Measurements from ENCODE around the gene PRR12.

Gene PRR12

DNA sequence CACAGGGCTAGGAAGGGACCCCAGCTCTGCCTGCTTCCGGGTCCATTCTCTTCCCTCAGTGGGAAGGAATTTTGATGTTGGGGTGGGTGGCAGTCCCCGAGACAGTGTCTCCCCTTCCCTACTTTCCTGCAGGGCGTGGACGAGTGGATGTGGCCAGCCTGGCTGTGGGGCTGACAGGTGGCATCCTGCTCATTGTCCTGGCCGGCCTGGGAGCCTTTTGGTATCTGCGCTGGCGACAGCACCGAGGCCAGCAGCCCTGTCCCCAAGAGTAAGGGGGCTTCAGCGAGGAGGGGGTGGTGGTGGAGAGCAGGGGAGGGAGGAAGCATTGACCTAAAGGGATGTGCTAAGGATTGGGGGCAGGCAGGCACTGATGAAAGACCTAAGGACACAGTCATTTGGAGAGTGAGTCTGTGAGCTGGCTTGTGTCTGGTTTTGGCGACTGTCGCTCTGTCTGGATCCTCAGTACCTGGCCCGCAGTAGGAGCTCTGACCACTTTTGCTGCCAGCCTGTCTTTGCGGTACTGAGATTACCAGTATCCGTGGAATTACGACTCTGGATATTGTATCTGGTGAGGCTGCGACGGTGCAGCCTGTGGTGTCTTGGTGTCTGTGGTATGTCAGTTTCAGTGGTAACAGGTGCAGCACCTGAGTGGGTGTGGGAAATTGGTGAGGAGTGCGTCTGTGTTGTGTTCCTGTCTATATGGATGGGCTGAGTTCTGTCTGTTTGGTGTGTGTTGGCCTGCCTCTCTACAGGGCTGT lies 2.4 kb upstream of the PRR12 start:
- no peak overlapping the region for H3K9ac ChIP-seq (ENCODE audit: low read length)
- H3K4me3 ChIP-seq (ENCODE audit: low read depth, low read length, poor library complexity, severe bottlenecking), result no peak overlapping the region
- no peak for TF ChIP-seq EZH2 (IDR thresholded peaks at IDR 0.05; ENCODE audit: borderline replicate concordance, low read length)
- TF ChIP-seq, protein P1, sequence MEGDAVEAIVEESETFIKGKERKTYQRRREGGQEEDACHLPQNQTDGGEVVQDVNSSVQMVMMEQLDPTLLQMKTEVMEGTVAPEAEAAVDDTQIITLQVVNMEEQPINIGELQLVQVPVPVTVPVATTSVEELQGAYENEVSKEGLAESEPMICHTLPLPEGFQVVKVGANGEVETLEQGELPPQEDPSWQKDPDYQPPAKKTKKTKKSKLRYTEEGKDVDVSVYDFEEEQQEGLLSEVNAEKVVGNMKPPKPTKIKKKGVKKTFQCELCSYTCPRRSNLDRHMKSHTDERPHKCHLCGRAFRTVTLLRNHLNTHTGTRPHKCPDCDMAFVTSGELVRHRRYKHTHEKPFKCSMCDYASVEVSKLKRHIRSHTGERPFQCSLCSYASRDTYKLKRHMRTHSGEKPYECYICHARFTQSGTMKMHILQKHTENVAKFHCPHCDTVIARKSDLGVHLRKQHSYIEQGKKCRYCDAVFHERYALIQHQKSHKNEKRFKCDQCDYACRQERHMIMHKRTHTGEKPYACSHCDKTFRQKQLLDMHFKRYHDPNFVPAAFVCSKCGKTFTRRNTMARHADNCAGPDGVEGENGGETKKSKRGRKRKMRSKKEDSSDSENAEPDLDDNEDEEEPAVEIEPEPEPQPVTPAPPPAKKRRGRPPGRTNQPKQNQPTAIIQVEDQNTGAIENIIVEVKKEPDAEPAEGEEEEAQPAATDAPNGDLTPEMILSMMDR (IDR thresholded peaks at IDR 0.05; ENCODE audit: low read length), result no peak
- no peaks in the 10 kb centered on the region for H3K9me3 ChIP-seq (ENCODE audit: low read length)
- no peaks in the 10 kb centered on the region for H3K27me3 ChIP-seq (ENCODE audit: insufficient read depth, low read length)
- no peak overlapping the region for H2AFZ ChIP-seq (ENCODE audit: low read length)
- H3K4me2 ChIP-seq (ENCODE audit: low read length), result no peak overlapping the region
- peaks cover 5% of the 10 kb centered on the region; the same call in 1 of the 2 replicates for H3K79me2 ChIP-seq (ENCODE audit: insufficient read depth, low read length)
- H4K20me1 ChIP-seq (ENCODE audit: insufficient read depth, low read length), result no peaks in the 10 kb centered on the region
- no peaks in the 10 kb centered on the region for H3F3A ChIP-seq (ENCODE audit: insufficient read depth, low read length)
- H3K9me2 ChIP-seq (ENCODE audit: low read depth, low read length), result no peaks in the 10 kb centered on the region
- H3K36me3 ChIP-seq (ENCODE audit: insufficient read depth, low read length), result no peaks in the 10 kb centered on the region
- peaks cover under 1% of the 10 kb centered on the region for H3K4me1 ChIP-seq (ENCODE audit: insufficient read depth, low read length, severe bottlenecking)
- no peak overlapping the region for H3K27ac ChIP-seq (ENCODE audit: low read depth, low read length, poor library complexity, severe bottlenecking)

DNA sequence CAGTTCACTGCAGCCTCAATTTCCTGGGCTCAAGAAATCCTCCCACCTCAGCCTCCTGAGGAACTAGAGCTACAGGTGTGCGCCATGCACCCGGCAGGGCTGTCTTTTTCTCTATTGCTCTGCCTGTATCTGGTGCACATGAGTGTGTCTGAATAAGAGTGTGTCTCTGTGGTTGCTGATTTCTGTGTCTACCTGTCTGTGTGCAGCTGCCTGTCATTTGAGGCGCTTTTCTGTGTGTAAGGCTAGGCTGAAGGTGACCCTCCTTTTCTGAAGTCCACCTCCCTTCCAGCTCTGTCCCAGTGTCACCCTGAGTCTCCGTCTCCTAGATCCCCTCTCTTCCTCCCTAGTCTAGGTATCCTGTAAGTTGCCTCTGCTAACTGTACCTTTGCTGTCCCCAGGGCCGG lies 1.5 kb upstream of the PRR12 start:
- Histone ChIP-seq H3F3A (ENCODE audit: insufficient read depth, low read length) (no peaks in the 10 kb centered on the region), H3K4me3 (ENCODE audit: low read depth, low read length, poor library complexity, severe bottlenecking) (no peak overlapping the region), H3K27me3 (ENCODE audit: insufficient read depth, low read length) (no peaks in the 10 kb centered on the region), H2AFZ (ENCODE audit: low read length) (no peak overlapping the region), H3K9me2 (ENCODE audit: low read depth, low read length) (no peaks in the 10 kb centered on the region), H4K20me1 (ENCODE audit: insufficient read depth, low read length) (no peaks in the 10 kb centered on the region), H3K9ac (ENCODE audit: low read length) (no peak overlapping the region), H3K9me3 (ENCODE audit: low read length) (no peaks in the 10 kb centered on the region), H3K27ac (ENCODE audit: low read depth, low read length, poor library complexity, severe bottlenecking) (no peak overlapping the region), H3K4me1 (ENCODE audit: insufficient read depth, low read length, severe bottlenecking) (peaks cover 6% of the 10 kb centered on the region), H3K4me2 (ENCODE audit: low read length) (no peak overlapping the region), H3K79me2 (ENCODE audit: insufficient read depth, low read length) (peaks cover 5% of the 10 kb centered on the region; the same call in 1 of the 2 replicates), H3K36me3 (ENCODE audit: insufficient read depth, low read length) (peaks cover 9% of the 10 kb centered on the region)
- no peak for TF ChIP-seq EZH2 (IDR thresholded peaks at IDR 0.05; ENCODE audit: borderline replicate concordance, low read length)
- TF ChIP-seq, protein P1 (IDR thresholded peaks at IDR 0.05; ENCODE audit: low read length), result no peak

DNA sequence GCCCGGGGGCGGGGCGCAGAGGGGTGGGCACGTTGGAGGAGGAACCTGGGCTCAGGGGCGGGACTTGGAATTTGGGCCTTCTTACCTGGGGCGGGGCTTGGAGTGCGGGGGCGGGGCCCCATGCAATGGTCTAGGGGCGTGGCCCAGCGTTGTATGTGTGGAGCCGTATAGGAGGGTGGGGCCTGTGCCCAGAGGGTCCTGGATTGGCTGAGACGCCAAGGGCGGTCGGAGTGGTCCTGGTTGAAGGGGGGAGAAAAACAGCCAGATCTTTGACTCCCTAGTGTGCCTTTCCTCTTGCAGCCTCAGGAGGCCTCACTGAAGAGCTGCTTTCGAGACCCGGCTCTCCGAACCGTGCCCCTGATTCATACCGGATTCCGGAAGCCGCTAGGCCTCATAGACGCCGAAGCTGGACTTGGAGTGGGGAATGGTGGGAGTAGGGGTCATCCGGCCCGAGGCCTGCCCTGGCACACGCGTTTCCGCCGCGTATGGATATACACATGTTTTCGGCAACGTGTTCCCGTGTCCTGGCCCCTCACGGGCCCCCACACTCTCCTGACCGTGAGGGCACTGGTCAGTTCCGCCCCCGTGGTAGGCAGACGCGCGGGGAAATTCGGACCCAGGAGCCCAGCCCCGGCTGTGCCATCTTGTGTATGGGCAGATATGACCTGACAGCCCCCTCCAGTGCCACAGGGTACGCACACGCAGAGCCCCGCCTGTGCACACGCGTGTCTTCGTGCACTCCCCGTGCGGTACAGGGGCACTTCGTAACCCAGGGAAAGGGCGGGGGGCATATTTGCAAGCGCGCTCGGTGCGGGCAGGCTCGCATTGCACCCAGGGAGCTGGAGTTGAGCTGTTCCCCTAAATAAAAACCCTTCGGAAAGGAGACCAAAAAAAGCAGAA lies 661 bp upstream of the PRR12 start:
- TF ChIP-seq, protein P1 (IDR thresholded peaks at IDR 0.05; ENCODE audit: low read length), result peak; percentile 13; the same call in 1 of the 2 replicates
- no peak for TF ChIP-seq EZH2 (IDR thresholded peaks at IDR 0.05; ENCODE audit: borderline replicate concordance, low read length)
- Histone ChIP-seq H3K27me3 (ENCODE audit: insufficient read depth, low read length) (no peaks in the 10 kb centered on the region), H3F3A (ENCODE audit: insufficient read depth, low read length) (no peaks in the 10 kb centered on the region), H3K27ac (ENCODE audit: low read depth, low read length, poor library complexity, severe bottlenecking) (peak overlapping the region; percentile 88), H3K4me3 (ENCODE audit: low read depth, low read length, poor library complexity, severe bottlenecking) (peak overlapping the region; percentile 96), H3K36me3 (ENCODE audit: insufficient read depth, low read length) (peaks cover 14% of the 10 kb centered on the region), H2AFZ (ENCODE audit: low read length) (no peak overlapping the region), H3K9me2 (ENCODE audit: low read depth, low read length) (no peaks in the 10 kb centered on the region), H3K4me2 (ENCODE audit: low read length) (peak overlapping the region; percentile 68), H3K79me2 (ENCODE audit: insufficient read depth, low read length) (peaks cover 5% of the 10 kb centered on the region; the same call in 1 of the 2 replicates), H3K9me3 (ENCODE audit: low read length) (no peaks in the 10 kb centered on the region), H3K9ac (ENCODE audit: low read length) (peak overlapping the region; percentile 79), H4K20me1 (ENCODE audit: insufficient read depth, low read length) (no peaks in the 10 kb centered on the region), H3K4me1 (ENCODE audit: insufficient read depth, low read length, severe bottlenecking) (peaks cover 6% of the 10 kb centered on the region)
